ENCODE data around the gene TEKTIP1.

GRCh38 chr19:3506384-3507340 is 32.3 kb upstream of the TEKTIP1 start:
- TF ChIP-seq CTBP1 (IDR thresholded peaks at IDR 0.05; ENCODE audit: borderline replicate concordance) (no peak), LEF1 (IDR thresholded peaks at IDR 0.05; ENCODE audit: borderline replicate concordance) (no peak)

All from HEK293T (cell line).